ENCODE data around the gene ZNF750.

DNA sequence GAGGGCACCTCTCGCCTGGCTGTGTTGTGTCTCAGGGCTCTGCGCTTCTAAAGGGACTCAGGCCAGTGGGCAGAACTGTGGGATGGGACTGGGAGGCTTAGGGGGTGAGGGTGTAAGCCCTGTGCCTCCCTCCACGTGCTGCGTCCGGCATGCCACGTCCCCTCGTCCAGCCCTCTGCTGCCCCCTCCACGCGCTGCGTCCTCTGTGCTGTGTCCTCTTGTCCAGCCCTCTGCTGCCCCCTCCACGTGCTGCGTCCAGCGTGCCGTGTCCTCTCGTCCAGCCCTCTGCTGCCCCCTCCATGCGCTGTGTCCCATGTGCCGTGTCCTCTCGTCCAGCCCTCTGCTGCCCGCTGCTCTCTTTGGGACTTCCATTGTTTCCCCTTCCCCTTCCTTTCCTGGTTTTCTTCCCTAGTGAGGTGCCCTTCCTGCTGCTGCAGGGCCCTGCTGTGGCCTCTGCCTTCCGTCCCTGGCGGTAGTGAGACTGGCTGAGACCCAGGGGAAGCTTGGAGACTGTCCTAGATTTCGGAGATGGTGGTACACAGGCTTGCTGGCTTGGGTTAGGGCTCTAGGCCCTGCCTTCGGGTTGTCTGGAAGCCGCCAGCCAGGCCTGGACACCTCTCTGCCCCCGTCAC lies 6.4 kb upstream of the ZNF750 start:
- TF ChIP-seq SIN3A (IDR thresholded peaks at IDR 0.05; ENCODE audit: borderline replicate concordance, insufficient read depth, low read depth, low read length), result no peak
- TF ChIP-seq, protein P1, sequence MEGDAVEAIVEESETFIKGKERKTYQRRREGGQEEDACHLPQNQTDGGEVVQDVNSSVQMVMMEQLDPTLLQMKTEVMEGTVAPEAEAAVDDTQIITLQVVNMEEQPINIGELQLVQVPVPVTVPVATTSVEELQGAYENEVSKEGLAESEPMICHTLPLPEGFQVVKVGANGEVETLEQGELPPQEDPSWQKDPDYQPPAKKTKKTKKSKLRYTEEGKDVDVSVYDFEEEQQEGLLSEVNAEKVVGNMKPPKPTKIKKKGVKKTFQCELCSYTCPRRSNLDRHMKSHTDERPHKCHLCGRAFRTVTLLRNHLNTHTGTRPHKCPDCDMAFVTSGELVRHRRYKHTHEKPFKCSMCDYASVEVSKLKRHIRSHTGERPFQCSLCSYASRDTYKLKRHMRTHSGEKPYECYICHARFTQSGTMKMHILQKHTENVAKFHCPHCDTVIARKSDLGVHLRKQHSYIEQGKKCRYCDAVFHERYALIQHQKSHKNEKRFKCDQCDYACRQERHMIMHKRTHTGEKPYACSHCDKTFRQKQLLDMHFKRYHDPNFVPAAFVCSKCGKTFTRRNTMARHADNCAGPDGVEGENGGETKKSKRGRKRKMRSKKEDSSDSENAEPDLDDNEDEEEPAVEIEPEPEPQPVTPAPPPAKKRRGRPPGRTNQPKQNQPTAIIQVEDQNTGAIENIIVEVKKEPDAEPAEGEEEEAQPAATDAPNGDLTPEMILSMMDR (IDR thresholded peaks at IDR 0.05), result no peak

All from Panc1 (cell line).